Measurements from ENCODE around the gene BRF1.

Gene BRF1

GRCh38 chr14:105251920-105252319 lies 48.9 kb downstream of the BRF1 start:
- TF ChIP-seq CTCF (IDR thresholded peaks at IDR 0.05) = no peak

- TF ChIP-seq CTCF (IDR thresholded peaks at IDR 0.05) = no peak
These were observed 49.8 kb downstream of the BRF1 start for GRCh38 chr14:105250986-105251385.

DNA sequence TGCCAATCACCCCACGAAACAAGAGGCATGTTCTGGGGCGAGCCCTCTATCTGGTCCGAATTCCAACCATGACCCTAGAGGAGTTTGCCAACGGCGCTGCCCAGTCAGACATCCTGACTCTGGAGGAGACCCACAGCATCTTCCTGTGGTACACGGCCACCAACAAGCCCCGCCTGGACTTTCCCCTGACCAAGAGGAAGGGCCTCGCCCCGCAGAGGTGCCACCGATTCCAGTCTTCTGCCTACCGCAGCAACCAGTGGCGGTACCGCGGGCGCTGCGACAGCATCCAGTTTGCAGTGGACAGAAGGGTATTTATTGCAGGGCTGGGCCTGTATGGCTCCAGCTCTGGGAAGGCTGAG lies 50.8 kb downstream of the BRF1 start:
- TF ChIP-seq CTCF (IDR thresholded peaks at IDR 0.05) = no peak

- no peak for TF ChIP-seq CTCF (IDR thresholded peaks at IDR 0.05)
These were observed 51.4 kb downstream of the BRF1 start for GRCh38 chr14:105249182-105250007.

- no peak for TF ChIP-seq CTCF (IDR thresholded peaks at IDR 0.05)
These were observed 52.2 kb downstream of the BRF1 start, which contains the start of gene BTBD6 for GRCh38 chr14:105248368-105249181. Gene BTBD6 (plus strand): TSS chr14:105248533. CDS start chr14:105248712, 179 bp downstream.

GRCh38 chr14:105247715-105248367 lies 53.0 kb downstream of the BRF1 start:
- no peak for TF ChIP-seq CTCF (IDR thresholded peaks at IDR 0.05)

GRCh38 chr14:105247026-105247425 lies 53.8 kb downstream of the BRF1 start:
- TF ChIP-seq CTCF (IDR thresholded peaks at IDR 0.05) = no peak
